GM23248 (cell line): Measurements from ENCODE around the gene RASA3.

Source experiments
- EZH2 ChIP-seq: fragments of 200-600 bp; sonication (generic); IDR thresholded peaks from 2 replicates; pipeline ENCODE4 v1.6.1; 2018; ENCODE audit warnings: antibody characterized with exemption, mild to moderate bottlenecking; ENCODE audit not compliant: insufficient read depth, poor library complexity, severe bottlenecking
- EZH2phosphoT487 ChIP-seq: fragments of 200-600 bp; sonication (generic); IDR thresholded peaks from 2 replicates; pipeline ENCODE4 v1.6.1; 2018; ENCODE audit warnings: antibody characterized with exemption, moderate library complexity, mild to moderate bottlenecking, low read depth; ENCODE audit not compliant: insufficient read depth

- TF ChIP-seq EZH2phosphoT487 = no peak
- TF ChIP-seq EZH2 = no peak
Measured at GRCh38 chr13:114118086-114118485, 14.3 kb downstream of the RASA3 start.
